RWPE2 (cell line): ENCODE results near the gene SRM.
A peak's percentile ranks its signal among the peaks of the same experiment; 100 is the strongest.
"Not testable (repeated sequence)": the region's sequence is repeated elsewhere in the genome, so short reads cannot be mapped to it uniquely, and the experiment has no call there.

Experiments
- ATAC-seq: fragments of 200-7000 bp; cut with Tn5 transposase; 3 replicates; pipeline ENCODE4 v1.9.1; 2021; ENCODE audit warnings: low read depth
- DNase-seq: peaks from one replicate; pipeline ENCODE4 v3.0.0-alpha.2; 2020; ENCODE audit warnings: low spot score
- H3K27ac ChIP-seq: fragments of 450-650 bp; 2 replicates; pipeline ENCODE4 v1.5.1; 2017; ENCODE audit warnings: mild to moderate bottlenecking; ENCODE audit not compliant: poor library complexity, severe bottlenecking
- H3K27me3 ChIP-seq: fragments of 250-450 bp; sonication (Bioruptor Pico); 2 replicates; pipeline ENCODE4 v1.5.1; 2021; ENCODE audit warnings: mild to moderate bottlenecking, moderate library complexity; ENCODE audit not compliant: insufficient read depth, poor library complexity, severe bottlenecking
- H3K36me3 ChIP-seq: fragments of 250-450 bp; sonication (Bioruptor Pico); 2 replicates; pipeline ENCODE4 v1.5.1; 2020; ENCODE audit warnings: low read depth, mild to moderate bottlenecking, moderate library complexity
- H3K4me1 ChIP-seq: fragments of 250-450 bp; sonication (Bioruptor Pico); 2 replicates; pipeline ENCODE4 v1.5.1; 2021; ENCODE audit warnings: mild to moderate bottlenecking, moderate library complexity; ENCODE audit not compliant: insufficient read depth, poor library complexity, severe bottlenecking
- H3K4me3 ChIP-seq: fragments of 250-450 bp; sonication (Bioruptor Pico); 2 replicates; pipeline ENCODE4 v1.5.1; 2021; ENCODE audit warnings: mild to moderate bottlenecking, moderate library complexity; ENCODE audit not compliant: severe bottlenecking
- H3K9me3 ChIP-seq: fragments of 250-450 bp; sonication (Bioruptor Pico); 2 replicates; pipeline ENCODE4 v1.5.1; 2021; ENCODE audit warnings: mild to moderate bottlenecking, moderate library complexity; ENCODE audit not compliant: severe bottlenecking
- TF ChIP-seq, protein P1 (sequence below): fragments of 450-650 bp; IDR thresholded peaks from one replicate; pipeline ENCODE4 v1.5.1; 2017; ENCODE audit warnings: mild to moderate bottlenecking, moderate library complexity; ENCODE audit not compliant: poor library complexity, severe bottlenecking

Gene SRM

GRCh38 chr1:11023201-11023600 is 36.6 kb downstream of the SRM start:
- no peak overlapping the region for H3K4me3 ChIP-seq
- no peaks in the 10 kb centered on the region for H3K27me3 ChIP-seq
- H3K36me3 ChIP-seq, result peaks cover 87% of the 10 kb centered on the region
- no peaks in the 10 kb centered on the region for H3K9me3 ChIP-seq
- TF ChIP-seq, protein P1, sequence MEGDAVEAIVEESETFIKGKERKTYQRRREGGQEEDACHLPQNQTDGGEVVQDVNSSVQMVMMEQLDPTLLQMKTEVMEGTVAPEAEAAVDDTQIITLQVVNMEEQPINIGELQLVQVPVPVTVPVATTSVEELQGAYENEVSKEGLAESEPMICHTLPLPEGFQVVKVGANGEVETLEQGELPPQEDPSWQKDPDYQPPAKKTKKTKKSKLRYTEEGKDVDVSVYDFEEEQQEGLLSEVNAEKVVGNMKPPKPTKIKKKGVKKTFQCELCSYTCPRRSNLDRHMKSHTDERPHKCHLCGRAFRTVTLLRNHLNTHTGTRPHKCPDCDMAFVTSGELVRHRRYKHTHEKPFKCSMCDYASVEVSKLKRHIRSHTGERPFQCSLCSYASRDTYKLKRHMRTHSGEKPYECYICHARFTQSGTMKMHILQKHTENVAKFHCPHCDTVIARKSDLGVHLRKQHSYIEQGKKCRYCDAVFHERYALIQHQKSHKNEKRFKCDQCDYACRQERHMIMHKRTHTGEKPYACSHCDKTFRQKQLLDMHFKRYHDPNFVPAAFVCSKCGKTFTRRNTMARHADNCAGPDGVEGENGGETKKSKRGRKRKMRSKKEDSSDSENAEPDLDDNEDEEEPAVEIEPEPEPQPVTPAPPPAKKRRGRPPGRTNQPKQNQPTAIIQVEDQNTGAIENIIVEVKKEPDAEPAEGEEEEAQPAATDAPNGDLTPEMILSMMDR, result no peak
- ATAC-seq (no peak), DNase-seq (no peak)
- H3K4me1 ChIP-seq, result peaks cover 12% of the 10 kb centered on the region
- no peak overlapping the region for H3K27ac ChIP-seq

DNA sequence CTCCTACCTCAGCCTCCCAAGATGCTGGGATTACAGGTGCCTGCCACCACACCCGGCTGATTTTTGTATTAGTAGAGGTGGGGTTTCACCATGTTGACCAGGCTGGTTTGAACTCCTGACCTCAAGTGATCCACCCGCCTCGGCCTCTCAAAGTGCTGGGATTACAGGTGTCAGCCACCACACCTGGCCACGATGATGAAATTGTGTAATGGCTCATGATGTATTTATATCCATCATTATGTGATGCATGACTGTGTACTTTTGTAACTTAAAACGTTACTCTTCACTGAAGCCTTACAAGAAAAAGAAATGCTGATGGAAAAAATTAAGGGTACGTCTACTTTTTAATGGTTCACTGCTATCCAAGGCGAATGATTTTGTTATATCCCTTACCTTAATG is 39.8 kb downstream of the SRM start:
- Histone ChIP-seq H3K27me3 (no peaks in the 10 kb centered on the region), H3K4me1 (peaks cover under 1% of the 10 kb centered on the region), H3K4me3 (no peak overlapping the region), H3K27ac (no peak overlapping the region), H3K9me3 (no peaks in the 10 kb centered on the region), H3K36me3 (peaks cover 99% of the 10 kb centered on the region)
- no peak for DNase-seq
- TF ChIP-seq, protein P1, result no peak
- no peak for ATAC-seq

DNA sequence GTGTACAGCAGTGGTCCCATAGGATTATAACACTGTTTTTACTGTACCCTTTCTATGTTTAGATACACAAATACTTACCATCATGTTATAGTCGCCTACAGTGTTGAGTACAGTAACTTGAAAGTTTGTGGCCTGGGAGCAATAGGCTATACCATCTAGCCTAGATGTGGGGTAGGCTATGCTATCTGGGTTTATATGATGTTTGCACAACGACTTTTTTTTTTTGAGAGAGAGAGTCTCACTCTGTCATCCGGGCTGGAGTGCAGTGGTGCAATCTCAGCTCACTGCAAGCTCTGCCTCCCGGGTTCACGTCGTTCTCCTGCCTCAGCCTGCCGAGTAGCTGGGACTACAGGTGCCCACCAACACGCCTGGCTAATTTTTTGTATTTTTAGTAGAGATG is 40.5 kb downstream of the SRM start:
- not testable (repeated sequence) for H3K27me3 ChIP-seq, DNase-seq, H3K4me1 ChIP-seq, H3K9me3 ChIP-seq, ATAC-seq, H3K4me3 ChIP-seq, H3K27ac ChIP-seq
- peaks cover 99% of the 10 kb centered on the region for H3K36me3 ChIP-seq

- Histone ChIP-seq H3K27ac (peak overlapping the region; percentile 63), H3K4me1 (peaks cover 14% of the 10 kb centered on the region), H3K4me3 (peak overlapping the region; percentile 89), H3K27me3 (no peaks in the 10 kb centered on the region), H3K9me3 (no peaks in the 10 kb centered on the region), H3K36me3 (peaks cover 51% of the 10 kb centered on the region)
- ATAC-seq, result peak; percentile 29
- TF ChIP-seq, protein P1, result no peak
- DNase-seq, result no peak
Measured at GRCh38 chr1:11013160-11013531, 46.7 kb downstream of the SRM start.

GRCh38 chr1:11012260-11013159 is 47.3 kb downstream of the SRM start, which contains the start of gene TARDBP:
TSS of gene TARDBP (plus strand) at chr1:11012654. CDS start at chr1:11013728, 1,074 bp downstream.
- Histone ChIP-seq H3K4me1 (peaks cover 14% of the 10 kb centered on the region), H3K27me3 (no peaks in the 10 kb centered on the region), H3K36me3 (peaks cover 45% of the 10 kb centered on the region), H3K27ac (peak within 1 kb of the TSS; percentile 63), H3K9me3 (no peaks in the 10 kb centered on the region), H3K4me3 (peak within 1 kb of the TSS; percentile 89)
- TF ChIP-seq, protein P1, result no peak
- peak; percentile 83 for ATAC-seq
- peak; percentile 85 for DNase-seq
